GM19395 (cell line): Measurements from ENCODE around the gene USHBP1.

Experiments
- ATAC-seq: cut with Tn5 transposase; IDR thresholded peaks from one replicate; pipeline ENCODE4 v1.9.1; 2021; ENCODE audit warnings: mild to moderate bottlenecking, moderate library complexity; ENCODE audit not compliant: unreplicated experiment

The USHBP1 gene

GRCh38 chr19:17264641-17264979 is at the start of gene USHBP1:
TSS of gene USHBP1 (minus strand) at chr19:17264745. CDS start at chr19:17264299, 446 bp downstream.
- no peak for ATAC-seq

- no peak for ATAC-seq
Observed at GRCh38 chr19:17314007-17314593, 49.6 kb upstream of the USHBP1 start.

GRCh38 chr19:17312189-17313113 is 47.9 kb upstream of the USHBP1 start:
- ATAC-seq, result no peak

GRCh38 chr19:17311455-17312188 is 47.1 kb upstream of the USHBP1 start:
- no peak for ATAC-seq

- no peak for ATAC-seq
Observed at GRCh38 chr19:17309965-17310461, 45.5 kb upstream of the USHBP1 start.

- ATAC-seq, result peak; percentile 58
Observed at GRCh38 chr19:17309198-17309964, 44.8 kb upstream of the USHBP1 start, which contains the start of gene DDA1. TSS of gene DDA1 (plus strand) at chr19:17309563. CDS start at chr19:17309655, 92 bp downstream.

- ATAC-seq, result no peak
Observed at GRCh38 chr19:17307876-17308377, 43.4 kb upstream of the USHBP1 start.

GRCh38 chr19:17306285-17306714 is 41.8 kb upstream of the USHBP1 start:
- no peak for ATAC-seq

GRCh38 chr19:17305517-17306284 is 41.2 kb upstream of the USHBP1 start, which contains the start of gene MRPL34:
TSS of gene MRPL34 (plus strand) at chr19:17305872. CDS start at chr19:17305893, 21 bp downstream.
- peak; percentile 60 for ATAC-seq

- no peak for ATAC-seq
Observed at GRCh38 chr19:17305216-17305516, 40.6 kb upstream of the USHBP1 start.

- no peak for ATAC-seq
Observed at GRCh38 chr19:17304386-17305215, 40.1 kb upstream of the USHBP1 start.

- ATAC-seq, result no peak
Observed at GRCh38 chr19:17303940-17304267, 39.4 kb upstream of the USHBP1 start.

GRCh38 chr19:17303167-17303939 is 38.8 kb upstream of the USHBP1 start, which contains the start of gene ABHD8:
TSS of gene ABHD8 (minus strand) at chr19:17303425. CDS start at chr19:17301616, 1,809 bp downstream.
- ATAC-seq, result peak; percentile 59

GRCh38 chr19:17302391-17303166 is 38.0 kb upstream of the USHBP1 start:
- ATAC-seq, result no peak

GRCh38 chr19:17300992-17301619 is 36.6 kb upstream of the USHBP1 start:
- ATAC-seq, result no peak

GRCh38 chr19:17296976-17297375 is 32.4 kb upstream of the USHBP1 start:
- ATAC-seq, result no peak

GRCh38 chr19:17296273-17296672 is 31.7 kb upstream of the USHBP1 start:
- no peak for ATAC-seq
